ENCODE data around the gene GPR108.
A peak's percentile ranks its signal among the peaks of the same experiment; 100 is the strongest.

GPR108 gene

GRCh38 chr19:6754653-6755463, 17.5 kb upstream of the GPR108 start:
- Histone ChIP-seq H3K36me3 (ENCODE audit: control insufficient read depth, insufficient read depth, low read length) (no peaks in the 10 kb centered on the region), H3K9me3 (ENCODE audit: control insufficient read depth, low read length) (no peaks in the 10 kb centered on the region), H3K9ac (no peak overlapping the region), H2AFZ (no peak overlapping the region), H3K4me2 (ENCODE audit: low read length) (no peak overlapping the region), H3K4me3 (ENCODE audit: low read depth, low read length) (no peak overlapping the region), H3K4me1 (no peaks in the 10 kb centered on the region), H3K27me3 (ENCODE audit: control insufficient read depth, insufficient read depth, low read length) (no peaks in the 10 kb centered on the region), H3K79me2 (no peaks in the 10 kb centered on the region), H3K27ac (no peak overlapping the region)
- no peak for TF ChIP-seq CTCF (IDR thresholded peaks at IDR 0.05)

- Histone ChIP-seq H3K27me3 (ENCODE audit: control insufficient read depth, insufficient read depth, low read length) (no peaks in the 10 kb centered on the region), H3K36me3 (ENCODE audit: control insufficient read depth, insufficient read depth, low read length) (no peaks in the 10 kb centered on the region), H3K4me3 (ENCODE audit: low read depth, low read length) (no peak overlapping the region), H3K9me3 (ENCODE audit: control insufficient read depth, low read length) (no peaks in the 10 kb centered on the region), H3K4me1 (no peaks in the 10 kb centered on the region), H2AFZ (no peak overlapping the region), H3K27ac (no peak overlapping the region), H3K4me2 (ENCODE audit: low read length) (no peak overlapping the region), H3K9ac (no peak overlapping the region), H3K79me2 (no peaks in the 10 kb centered on the region)
- TF ChIP-seq CTCF (IDR thresholded peaks at IDR 0.05): no peak
Measured at GRCh38 chr19:6754136-6754535, 16.8 kb upstream of the GPR108 start.

GRCh38 chr19:6753178-6754031, 16.0 kb upstream of the GPR108 start:
- peak; percentile 5 for TF ChIP-seq CTCF (IDR thresholded peaks at IDR 0.05)
- Histone ChIP-seq H3K4me3 (ENCODE audit: low read depth, low read length) (no peak overlapping the region), H3K4me2 (ENCODE audit: low read length) (peak overlapping the region; percentile 8), H2AFZ (peak overlapping the region; percentile 38), H3K27me3 (ENCODE audit: control insufficient read depth, insufficient read depth, low read length) (no peaks in the 10 kb centered on the region), H3K9me3 (ENCODE audit: control insufficient read depth, low read length) (no peaks in the 10 kb centered on the region), H3K36me3 (ENCODE audit: control insufficient read depth, insufficient read depth, low read length) (no peaks in the 10 kb centered on the region), H3K27ac (no peak overlapping the region), H3K4me1 (no peaks in the 10 kb centered on the region), H3K9ac (no peak overlapping the region), H3K79me2 (no peaks in the 10 kb centered on the region)

GRCh38 chr19:6752256-6753177, 15.1 kb upstream of the GPR108 start:
- Histone ChIP-seq H3K36me3 (ENCODE audit: control insufficient read depth, insufficient read depth, low read length) (no peaks in the 10 kb centered on the region), H2AFZ (no peak overlapping the region), H3K9ac (no peak overlapping the region), H3K9me3 (ENCODE audit: control insufficient read depth, low read length) (no peaks in the 10 kb centered on the region), H3K4me3 (ENCODE audit: low read depth, low read length) (no peak overlapping the region), H3K4me1 (no peaks in the 10 kb centered on the region), H3K79me2 (no peaks in the 10 kb centered on the region), H3K4me2 (ENCODE audit: low read length) (no peak overlapping the region), H3K27me3 (ENCODE audit: control insufficient read depth, insufficient read depth, low read length) (no peaks in the 10 kb centered on the region), H3K27ac (no peak overlapping the region)
- TF ChIP-seq CTCF (IDR thresholded peaks at IDR 0.05): no peak

Data from parathyroid adenoma (tissue), 2 donors.